Pulmonary artery endothelial cell (primary cell): ENCODE measurements around the gene FURIN. TPM values are rescaled to one million over a fixed set of nuclear protein-coding genes. Genes with fewer than 3 reads are reported as not detected.
"Not testable (repeated sequence)": the region's sequence is repeated elsewhere in the genome, so short reads cannot be mapped to it uniquely, and the experiment has no call there.

ENCODE experiments used
- DNase-seq: peaks from one replicate; pipeline ENCODE4 v3.0.0-alpha.2; 2011; ENCODE audit warnings: low read depth, low spot score
- total RNA-seq: library from RNA; depleted of rRNA; stranded (reverse); fragments of >200 nt; gene quantifications from 2 replicates; pipeline ENCODE4 v1.2.3, GENCODE V29; 2014

Gene FURIN
- total RNA-seq, 1 donor from 2014 or later, result 73.1 TPM

DNA sequence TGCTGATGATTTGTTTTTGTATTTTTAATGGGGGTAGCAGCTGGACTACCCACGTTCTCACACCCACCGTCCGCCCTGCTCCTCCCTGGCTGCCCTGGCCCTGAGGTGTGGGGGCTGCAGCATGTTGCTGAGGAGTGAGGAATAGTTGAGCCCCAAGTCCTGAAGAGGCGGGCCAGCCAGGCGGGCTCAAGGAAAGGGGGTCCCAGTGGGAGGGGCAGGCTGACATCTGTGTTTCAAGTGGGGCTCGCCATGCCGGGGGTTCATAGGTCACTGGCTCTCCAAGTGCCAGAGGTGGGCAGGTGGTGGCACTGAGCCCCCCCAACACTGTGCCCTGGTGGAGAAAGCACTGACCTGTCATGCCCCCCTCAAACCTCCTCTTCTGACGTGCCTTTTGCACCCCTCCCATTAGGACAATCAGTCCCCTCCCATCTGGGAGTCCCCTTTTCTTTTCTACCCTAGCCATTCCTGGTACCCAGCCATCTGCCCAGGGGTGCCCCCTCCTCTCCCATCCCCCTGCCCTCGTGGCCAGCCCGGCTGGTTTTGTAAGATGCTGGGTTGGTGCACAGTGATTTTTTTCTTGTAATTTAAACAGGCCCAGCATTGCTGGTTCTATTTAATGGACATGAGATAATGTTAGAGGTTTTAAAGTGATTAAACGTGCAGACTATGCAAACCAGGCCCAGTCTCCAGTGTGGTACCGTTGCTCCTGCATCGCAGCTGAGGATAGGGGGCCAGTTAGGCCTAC lies 14.6 kb downstream of the FURIN start:
- DNase-seq, result no peak

- DNase-seq, result no peak
Observed at GRCh38 chr15:90883526-90883975, 15.2 kb downstream of the FURIN start.

GRCh38 chr15:90883976-90884718 lies 15.8 kb downstream of the FURIN start, which contains the start of gene FES:
Gene FES (plus strand): TSS chr15:90884504. CDS start chr15:90885046, 542 bp downstream.
- DNase-seq, result no peak

DNA sequence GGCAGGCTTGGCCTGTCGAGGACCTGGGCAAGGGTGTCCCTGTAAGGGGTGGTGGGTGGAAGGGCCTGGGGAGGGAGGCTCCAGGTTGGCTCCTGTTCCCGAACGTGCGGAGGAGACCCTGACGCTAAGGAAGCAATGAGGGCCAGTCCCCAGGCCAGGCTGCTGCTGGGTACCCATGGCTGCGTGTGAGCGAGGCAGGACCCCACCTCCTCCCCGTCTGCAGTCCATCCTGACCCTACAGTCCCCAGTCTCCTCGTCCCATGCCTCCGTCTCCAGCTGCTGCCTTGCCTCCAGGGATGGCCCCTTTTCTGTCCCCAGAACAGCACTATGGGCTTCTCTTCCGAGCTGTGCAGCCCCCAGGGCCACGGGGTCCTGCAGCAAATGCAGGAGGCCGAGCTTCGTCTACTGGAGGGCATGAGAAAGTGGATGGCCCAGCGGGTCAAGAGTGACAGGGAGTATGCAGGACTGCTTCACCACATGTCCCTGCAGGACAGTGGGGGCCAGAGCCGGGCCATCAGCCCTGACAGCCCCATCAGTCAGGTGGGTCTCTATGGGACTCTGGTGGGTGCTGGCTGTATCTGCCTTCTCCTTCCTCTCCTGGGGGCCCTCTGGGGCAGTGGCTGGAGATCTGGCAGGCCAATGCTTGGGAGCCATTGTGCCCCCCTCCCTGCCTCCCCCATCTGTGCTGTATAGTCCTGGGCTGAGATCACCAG lies 16.5 kb downstream of the FURIN start:
- no peak for DNase-seq

- DNase-seq, result no peak
Observed at GRCh38 chr15:90885432-90886290, 17.3 kb downstream of the FURIN start.

GRCh38 chr15:90886291-90886614 lies 17.9 kb downstream of the FURIN start:
- DNase-seq, result no peak

DNA sequence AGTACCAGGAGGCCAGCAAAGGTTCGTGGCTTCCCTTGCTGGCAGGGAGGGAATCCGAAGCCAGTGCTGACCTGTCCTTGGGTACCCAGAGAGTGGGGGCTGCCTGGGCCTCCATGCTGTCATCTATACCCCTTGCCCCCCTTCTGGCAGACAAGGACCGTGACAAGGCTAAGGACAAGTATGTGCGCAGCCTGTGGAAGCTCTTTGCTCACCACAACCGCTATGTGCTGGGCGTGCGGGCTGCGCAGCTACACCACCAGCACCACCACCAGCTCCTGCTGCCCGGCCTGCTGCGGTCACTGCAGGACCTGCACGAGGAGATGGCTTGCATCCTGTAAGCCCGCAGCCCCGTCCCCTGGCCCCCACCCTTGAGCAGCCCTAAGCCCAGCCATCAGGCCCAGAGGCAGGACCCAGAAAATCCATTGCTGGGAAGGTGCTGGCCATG lies 18.7 kb downstream of the FURIN start:
- no peak for DNase-seq

GRCh38 chr15:90889313-90889730 lies 20.9 kb downstream of the FURIN start:
- DNase-seq, result no peak

DNA sequence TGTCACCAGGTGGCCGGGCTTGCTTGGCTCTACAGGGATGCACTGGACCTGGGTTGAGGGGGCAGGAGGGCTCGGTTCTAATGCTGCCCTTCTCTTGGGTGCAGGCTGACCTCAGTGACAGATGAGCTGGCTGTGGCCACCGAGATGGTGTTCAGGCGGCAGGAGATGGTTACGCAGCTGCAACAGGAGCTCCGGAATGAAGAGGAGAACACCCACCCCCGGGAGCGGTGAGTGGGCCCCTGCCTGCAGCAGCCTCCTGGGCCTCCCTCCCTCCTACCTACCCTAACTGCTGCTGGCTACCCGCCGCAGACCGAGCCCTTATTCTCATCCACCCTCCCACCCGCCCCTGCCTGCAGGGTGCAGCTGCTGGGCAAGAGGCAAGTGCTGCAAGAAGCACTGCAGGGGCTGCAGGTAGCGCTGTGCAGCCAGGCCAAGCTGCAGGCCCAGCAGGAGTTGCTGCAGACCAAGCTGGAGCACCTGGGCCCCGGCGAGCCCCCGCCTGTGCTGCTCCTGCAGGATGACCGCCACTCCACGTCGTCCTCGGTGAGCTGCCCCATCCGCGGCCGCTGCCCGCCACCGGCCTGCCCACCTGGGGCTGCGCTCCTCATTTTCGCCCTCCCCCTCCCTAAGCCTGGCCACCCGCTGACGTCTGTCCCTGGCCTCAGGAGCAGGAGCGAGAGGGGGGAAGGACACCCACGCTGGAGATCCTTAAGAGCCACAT lies 21.5 kb downstream of the FURIN start:
- DNase-seq, result no peak

GRCh38 chr15:90890839-90891238 lies 22.5 kb downstream of the FURIN start:
- DNase-seq, result no peak

DNA sequence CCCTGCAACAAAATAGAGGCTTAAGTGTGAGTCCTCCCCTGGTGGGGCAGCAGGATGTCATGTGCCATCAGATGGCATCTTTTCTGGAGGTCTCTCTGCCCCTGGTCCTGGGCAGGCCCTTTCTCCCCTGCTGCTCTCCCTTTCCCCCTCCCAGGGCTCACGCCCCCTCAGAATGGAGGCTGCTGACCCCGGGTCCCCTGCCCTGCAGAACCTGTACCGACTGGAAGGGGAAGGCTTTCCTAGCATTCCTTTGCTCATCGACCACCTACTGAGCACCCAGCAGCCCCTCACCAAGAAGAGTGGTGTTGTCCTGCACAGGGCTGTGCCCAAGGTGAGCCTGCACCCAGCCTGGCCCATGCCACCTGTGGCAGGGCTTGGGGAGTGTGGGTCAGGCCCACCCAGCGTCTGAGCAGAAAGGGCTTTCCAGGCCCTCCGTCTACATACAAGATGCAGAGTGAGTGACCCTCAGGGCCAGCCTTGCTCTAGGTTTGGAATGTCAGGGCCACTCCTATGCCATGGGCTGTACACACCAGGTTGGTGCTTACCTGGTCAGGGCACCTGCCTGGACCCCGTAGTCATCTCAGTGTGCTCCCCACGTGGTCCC lies 23.1 kb downstream of the FURIN start:
- DNase-seq, result no peak

DNA sequence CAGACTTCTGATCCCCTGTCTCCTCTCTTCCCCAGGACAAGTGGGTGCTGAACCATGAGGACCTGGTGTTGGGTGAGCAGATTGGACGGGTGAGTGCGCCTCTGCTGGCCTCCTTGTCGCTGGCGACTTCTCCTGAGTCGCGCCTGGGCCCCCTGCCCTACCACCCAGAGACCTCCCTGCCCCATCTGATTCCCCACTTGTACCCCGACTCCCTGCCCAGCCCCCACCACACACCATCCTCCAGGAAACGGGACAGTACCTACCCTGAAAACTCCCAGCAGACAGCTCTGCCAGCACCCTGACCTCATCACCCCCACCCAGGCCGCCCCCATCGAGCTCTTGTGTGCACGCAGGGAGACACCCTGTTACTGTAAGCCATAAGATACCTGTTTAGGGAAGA lies 23.6 kb downstream of the FURIN start:
- no peak for DNase-seq

DNA sequence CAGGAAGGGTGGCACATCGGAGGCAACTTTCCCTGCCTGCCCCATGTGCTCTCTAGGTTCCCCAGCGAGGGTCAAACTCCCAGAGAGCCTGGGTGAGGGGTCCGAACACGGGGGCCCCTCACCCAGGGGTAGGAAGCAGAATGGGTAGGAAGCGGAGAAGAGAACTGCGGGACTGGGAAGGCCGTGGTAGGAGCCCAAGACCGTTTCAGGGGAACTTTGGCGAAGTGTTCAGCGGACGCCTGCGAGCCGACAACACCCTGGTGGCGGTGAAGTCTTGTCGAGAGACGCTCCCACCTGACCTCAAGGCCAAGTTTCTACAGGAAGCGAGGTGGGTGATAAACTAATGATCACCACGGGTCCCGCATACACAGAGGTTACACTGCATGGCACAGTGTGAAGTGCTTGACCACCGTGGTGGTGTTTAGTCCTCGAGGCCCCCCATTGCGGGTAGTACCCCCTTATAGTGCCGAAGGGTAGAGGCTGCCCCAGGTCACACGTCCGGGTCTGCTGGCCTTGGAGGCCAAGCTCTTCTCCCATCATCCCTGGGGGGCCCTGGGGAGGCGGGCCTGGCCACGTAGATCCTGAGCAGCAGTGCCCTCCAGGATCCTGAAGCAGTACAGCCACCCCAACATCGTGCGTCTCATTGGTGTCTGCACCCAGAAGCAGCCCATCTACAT lies 24.2 kb downstream of the FURIN start:
- no peak for DNase-seq

- no peak for DNase-seq
Observed at GRCh38 chr15:90893175-90894090, 25.0 kb downstream of the FURIN start.

- DNase-seq, result no peak
Observed at GRCh38 chr15:90895571-90896117, 27.3 kb downstream of the FURIN start.

DNA sequence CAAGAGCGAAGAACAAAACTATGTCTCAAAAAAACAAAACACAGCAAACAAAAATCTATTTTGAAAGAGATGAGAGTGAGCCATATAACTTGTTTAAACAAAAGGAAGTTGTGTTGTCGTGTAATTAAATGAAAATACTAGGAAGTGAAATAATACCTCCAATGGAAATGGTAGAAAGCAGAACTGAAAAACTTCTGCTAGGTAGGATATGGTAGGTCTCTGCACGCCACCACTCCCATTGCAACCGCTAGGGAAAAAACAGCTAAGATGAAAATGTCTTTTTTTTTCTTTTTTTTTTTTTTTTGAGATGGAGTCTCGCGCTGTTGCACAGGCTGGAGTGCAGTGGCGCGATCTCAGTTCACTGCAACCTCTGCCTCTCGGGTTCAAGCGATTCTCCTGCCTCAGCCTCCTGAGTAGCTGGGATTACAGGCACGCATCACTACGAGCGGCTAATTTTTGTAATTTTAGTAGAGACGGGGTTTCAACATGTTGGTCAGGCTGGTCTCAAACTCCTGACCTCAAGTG lies 28.8 kb downstream of the FURIN start:
- DNase-seq, result not testable (repeated sequence)

GRCh38 chr15:90901175-90902039 lies 33.0 kb downstream of the FURIN start:
- no peak for DNase-seq
